Measurements from ENCODE around the gene CST6.

The CST6 gene

DNA sequence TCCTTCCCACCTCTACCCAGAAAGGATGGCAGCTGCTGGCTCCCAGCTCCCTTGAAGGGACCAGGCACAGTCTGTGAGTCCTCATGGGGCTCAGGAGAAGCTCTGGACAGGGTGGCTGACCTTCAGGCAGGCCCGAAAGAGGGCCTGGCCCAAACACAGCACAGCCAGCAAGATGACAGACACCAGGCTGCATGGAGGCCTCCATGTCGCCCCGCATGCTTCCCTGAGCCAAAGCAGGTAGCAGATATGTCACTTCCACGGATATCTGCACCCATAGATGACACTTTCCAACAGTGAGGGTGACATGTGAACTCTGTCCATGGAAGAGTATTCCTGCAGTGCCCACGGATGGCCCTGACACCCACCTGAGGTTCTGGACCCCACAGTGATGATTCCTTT is 28.2 kb upstream of the CST6 start:
- H3K79me2 ChIP-seq, result no peaks in the 10 kb centered on the region
- H3K4me1 ChIP-seq, result no peaks in the 10 kb centered on the region
- no peak overlapping the region for H3K4me3 ChIP-seq (ENCODE audit: low read depth, low read length)
- no peak overlapping the region for H3K27ac ChIP-seq
- H3K36me3 ChIP-seq (ENCODE audit: control insufficient read depth, insufficient read depth, low read length), result no peaks in the 10 kb centered on the region
- no peak for TF ChIP-seq CTCF (IDR thresholded peaks at IDR 0.05)
- H2AFZ ChIP-seq, result no peak overlapping the region
- no peak overlapping the region for H3K4me2 ChIP-seq (ENCODE audit: low read length)
- H3K27me3 ChIP-seq (ENCODE audit: control insufficient read depth, insufficient read depth, low read length), result no peaks in the 10 kb centered on the region
- H3K9ac ChIP-seq, result no peak overlapping the region
- no peaks in the 10 kb centered on the region for H3K9me3 ChIP-seq (ENCODE audit: control insufficient read depth, low read length)

DNA sequence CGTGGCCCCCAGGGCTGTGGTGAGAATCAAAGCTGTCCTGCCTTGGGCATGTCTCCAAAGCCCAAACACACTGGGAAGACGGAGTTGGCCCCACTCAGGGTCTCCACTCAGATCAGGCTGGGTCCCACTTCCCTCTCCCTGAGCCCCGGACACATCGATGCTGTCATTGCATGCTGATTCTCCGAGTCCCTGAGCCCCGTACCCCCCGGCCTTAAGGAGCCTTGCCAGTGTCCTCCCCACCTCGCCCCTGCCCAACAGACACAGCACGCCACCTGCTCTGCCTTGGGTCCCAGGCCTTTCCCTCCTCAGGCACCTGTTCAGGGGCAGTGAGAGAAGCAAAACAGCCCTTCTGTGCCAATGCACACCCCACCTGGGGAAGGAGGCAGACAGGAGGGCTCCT is 24.5 kb upstream of the CST6 start:
- H3K9me3 ChIP-seq (ENCODE audit: control insufficient read depth, low read length), result no peaks in the 10 kb centered on the region
- H3K9ac ChIP-seq, result no peak overlapping the region
- no peak overlapping the region for H3K4me2 ChIP-seq (ENCODE audit: low read length)
- H3K36me3 ChIP-seq (ENCODE audit: control insufficient read depth, insufficient read depth, low read length), result no peaks in the 10 kb centered on the region
- no peaks in the 10 kb centered on the region for H3K27me3 ChIP-seq (ENCODE audit: control insufficient read depth, insufficient read depth, low read length)
- no peak overlapping the region for H3K27ac ChIP-seq
- no peaks in the 10 kb centered on the region for H3K79me2 ChIP-seq
- TF ChIP-seq CTCF (IDR thresholded peaks at IDR 0.05), result no peak
- H3K4me3 ChIP-seq (ENCODE audit: low read depth, low read length), result no peak overlapping the region
- H3K4me1 ChIP-seq, result no peaks in the 10 kb centered on the region
- H2AFZ ChIP-seq, result no peak overlapping the region

DNA sequence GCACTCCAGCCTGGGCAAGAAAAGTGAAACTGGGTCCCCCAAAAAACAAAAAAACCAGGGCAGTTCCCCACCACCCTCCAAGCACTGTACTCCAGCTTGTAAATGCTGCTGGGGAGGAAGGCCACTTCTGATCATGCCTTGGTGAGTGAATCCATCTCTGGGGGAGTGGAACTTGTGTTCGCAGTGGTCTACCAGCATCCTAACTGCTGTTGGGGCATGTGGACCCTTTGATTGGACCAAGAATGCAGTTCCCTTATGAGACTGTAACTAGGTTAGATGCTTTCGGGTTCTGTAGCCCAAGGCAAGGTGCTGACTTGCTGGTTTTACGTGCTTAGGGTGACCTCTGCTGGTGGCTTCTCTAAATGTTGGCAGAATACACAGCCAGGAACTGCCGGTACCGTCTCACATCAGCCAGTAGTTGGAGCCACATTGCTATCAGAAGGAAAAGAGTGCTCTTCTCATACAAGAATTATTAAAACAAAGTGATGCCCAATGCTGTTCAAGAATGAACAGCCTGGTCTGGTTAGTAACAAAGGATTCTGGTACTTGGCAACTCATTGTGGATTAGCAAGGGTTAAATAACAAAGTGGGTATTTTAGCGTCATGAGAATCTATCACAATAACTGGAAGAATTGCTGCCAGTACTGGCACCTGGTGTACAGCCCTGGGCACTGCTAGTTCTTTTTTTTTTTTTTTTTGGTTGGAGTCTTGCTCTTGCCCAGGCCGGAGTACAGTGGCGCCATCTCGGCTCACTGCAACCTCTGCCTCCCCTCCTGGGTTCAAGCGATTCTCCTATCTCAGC is 22.8 kb upstream of the CST6 start:
- no peak overlapping the region for H3K9ac ChIP-seq
- no peaks in the 10 kb centered on the region for H3K4me1 ChIP-seq
- no peaks in the 10 kb centered on the region for H3K27me3 ChIP-seq (ENCODE audit: control insufficient read depth, insufficient read depth, low read length)
- TF ChIP-seq CTCF (IDR thresholded peaks at IDR 0.05), result peak; percentile 89
- no peak overlapping the region for H3K4me2 ChIP-seq (ENCODE audit: low read length)
- no peaks in the 10 kb centered on the region for H3K79me2 ChIP-seq
- H2AFZ ChIP-seq, result no peak overlapping the region
- peak overlapping the region; percentile 15 for H3K27ac ChIP-seq
- H3K9me3 ChIP-seq (ENCODE audit: control insufficient read depth, low read length), result no peaks in the 10 kb centered on the region
- H3K4me3 ChIP-seq (ENCODE audit: low read depth, low read length), result no peak overlapping the region
- no peaks in the 10 kb centered on the region for H3K36me3 ChIP-seq (ENCODE audit: control insufficient read depth, insufficient read depth, low read length)

DNA sequence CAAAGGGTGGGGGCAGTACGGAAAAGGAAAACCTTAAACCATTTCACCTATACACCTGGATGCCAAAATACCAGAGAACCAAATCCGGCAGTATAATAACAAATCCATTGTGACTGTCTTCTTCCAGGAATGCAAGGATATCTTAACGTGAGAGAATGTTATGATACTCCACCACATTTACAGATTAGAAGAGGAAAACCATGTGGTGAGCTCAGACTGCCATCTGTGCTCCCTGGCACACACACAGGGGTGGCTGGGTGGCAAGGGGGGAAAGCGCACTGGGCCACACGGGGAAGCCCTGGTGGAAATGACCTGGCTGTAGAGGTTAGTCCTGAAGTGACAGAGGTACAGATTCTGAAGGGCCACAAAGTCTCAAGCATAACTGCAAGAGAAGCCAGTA is 19.8 kb upstream of the CST6 start:
- Histone ChIP-seq H3K27ac (no peak overlapping the region), H3K9ac (no peak overlapping the region), H2AFZ (no peak overlapping the region), H3K79me2 (no peaks in the 10 kb centered on the region), H3K36me3 (ENCODE audit: control insufficient read depth, insufficient read depth, low read length) (no peaks in the 10 kb centered on the region), H3K27me3 (ENCODE audit: control insufficient read depth, insufficient read depth, low read length) (no peaks in the 10 kb centered on the region), H3K9me3 (ENCODE audit: control insufficient read depth, low read length) (no peaks in the 10 kb centered on the region), H3K4me3 (ENCODE audit: low read depth, low read length) (no peak overlapping the region), H3K4me2 (ENCODE audit: low read length) (no peak overlapping the region), H3K4me1 (no peaks in the 10 kb centered on the region)
- no peak for TF ChIP-seq CTCF (IDR thresholded peaks at IDR 0.05)

DNA sequence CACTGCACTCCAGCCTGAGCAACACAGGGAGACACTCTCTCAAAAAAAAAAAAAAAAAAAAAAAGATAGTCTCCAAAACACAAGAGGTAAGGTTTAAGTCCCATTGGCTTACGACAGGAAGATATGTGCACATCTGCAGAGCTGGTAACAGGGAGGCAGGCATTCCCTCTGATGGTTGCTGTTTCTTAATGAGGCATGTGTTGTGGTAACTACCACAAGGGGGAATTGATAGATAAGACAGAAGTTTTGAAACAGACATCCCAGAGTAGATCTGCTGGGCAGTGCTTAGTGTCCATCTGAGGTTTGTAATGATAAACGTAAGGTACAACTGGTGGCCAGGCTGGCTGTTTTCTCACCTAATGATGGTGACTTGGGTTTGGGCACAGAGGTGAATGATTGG is 14.5 kb upstream of the CST6 start:
- Histone ChIP-seq H3K4me2 (ENCODE audit: low read length) (no peak overlapping the region), H3K36me3 (ENCODE audit: control insufficient read depth, insufficient read depth, low read length) (no peaks in the 10 kb centered on the region), H3K4me3 (ENCODE audit: low read depth, low read length) (no peak overlapping the region), H3K4me1 (no peaks in the 10 kb centered on the region), H3K9me3 (ENCODE audit: control insufficient read depth, low read length) (no peaks in the 10 kb centered on the region), H3K79me2 (peaks cover 2% of the 10 kb centered on the region), H3K27me3 (ENCODE audit: control insufficient read depth, insufficient read depth, low read length) (no peaks in the 10 kb centered on the region), H2AFZ (no peak overlapping the region), H3K27ac (no peak overlapping the region), H3K9ac (no peak overlapping the region)
- no peak for TF ChIP-seq CTCF (IDR thresholded peaks at IDR 0.05)

Measured in parathyroid adenoma (tissue), 2 donors.